ENCODE measurements around the gene THEM5.

The THEM5 gene

DNA sequence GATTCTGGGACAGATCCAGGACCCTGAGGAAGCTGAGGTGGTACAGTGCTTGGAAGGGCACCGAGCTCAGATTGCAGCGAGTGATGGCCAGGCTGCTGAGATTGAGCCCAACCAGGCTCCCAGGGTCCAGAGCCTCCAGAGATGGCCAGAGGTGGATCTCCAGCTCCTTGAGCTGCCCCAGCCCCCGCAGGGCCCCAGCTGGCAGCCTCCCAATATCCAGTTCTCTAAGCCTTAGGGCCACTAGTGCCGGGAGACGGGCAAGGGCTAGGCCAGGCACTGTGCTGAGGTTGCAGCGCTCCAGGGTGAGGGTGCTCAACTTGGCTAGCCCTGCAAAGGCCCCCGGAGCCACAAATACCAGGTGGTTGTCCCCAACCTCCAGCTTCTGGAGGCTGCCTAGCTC lies 51.7 kb downstream of the THEM5 start:
- ATAC-seq: no peak
- TF ChIP-seq, protein P1, sequence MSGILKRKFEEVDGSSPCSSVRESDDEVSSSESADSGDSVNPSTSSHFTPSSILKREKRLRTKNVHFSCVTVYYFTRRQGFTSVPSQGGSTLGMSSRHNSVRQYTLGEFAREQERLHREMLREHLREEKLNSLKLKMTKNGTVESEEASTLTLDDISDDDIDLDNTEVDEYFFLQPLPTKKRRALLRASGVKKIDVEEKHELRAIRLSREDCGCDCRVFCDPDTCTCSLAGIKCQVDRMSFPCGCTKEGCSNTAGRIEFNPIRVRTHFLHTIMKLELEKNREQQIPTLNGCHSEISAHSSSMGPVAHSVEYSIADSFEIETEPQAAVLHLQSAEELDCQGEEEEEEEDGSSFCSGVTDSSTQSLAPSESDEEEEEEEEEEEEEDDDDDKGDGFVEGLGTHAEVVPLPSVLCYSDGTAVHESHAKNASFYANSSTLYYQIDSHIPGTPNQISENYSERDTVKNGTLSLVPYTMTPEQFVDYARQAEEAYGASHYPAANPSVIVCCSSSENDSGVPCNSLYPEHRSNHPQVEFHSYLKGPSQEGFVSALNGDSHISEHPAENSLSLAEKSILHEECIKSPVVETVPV (CRISPR knock-in tag; IDR thresholded peaks at IDR 0.05): no peak
- no peak for TF ChIP-seq BACH2 (CRISPR knock-in tag; IDR thresholded peaks at IDR 0.05; ENCODE audit: borderline replicate concordance)
- no peak for TF ChIP-seq ZNF565 (CRISPR knock-in tag; conservative IDR thresholded peaks at IDR 0.05; ENCODE audit: low read depth)
- no peak for TF ChIP-seq OSR1 (CRISPR knock-in tag; IDR thresholded peaks at IDR 0.05)
- TF ChIP-seq, protein P2, sequence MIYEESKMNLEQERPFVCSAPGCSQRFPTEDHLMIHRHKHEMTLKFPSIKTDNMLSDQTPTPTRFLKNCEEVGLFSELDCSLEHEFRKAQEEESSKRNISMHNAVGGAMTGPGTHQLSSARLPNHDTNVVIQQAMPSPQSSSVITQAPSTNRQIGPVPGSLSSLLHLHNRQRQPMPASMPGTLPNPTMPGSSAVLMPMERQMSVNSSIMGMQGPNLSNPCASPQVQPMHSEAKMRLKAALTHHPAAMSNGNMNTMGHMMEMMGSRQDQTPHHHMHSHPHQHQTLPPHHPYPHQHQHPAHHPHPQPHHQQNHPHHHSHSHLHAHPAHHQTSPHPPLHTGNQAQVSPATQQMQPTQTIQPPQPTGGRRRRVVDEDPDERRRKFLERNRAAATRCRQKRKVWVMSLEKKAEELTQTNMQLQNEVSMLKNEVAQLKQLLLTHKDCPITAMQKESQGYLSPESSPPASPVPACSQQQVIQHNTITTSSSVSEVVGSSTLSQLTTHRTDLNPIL (CRISPR knock-in tag; IDR thresholded peaks at IDR 0.05; ENCODE audit: low read depth): no peak
- no peak for TF ChIP-seq TCF4 (CRISPR knock-in tag; IDR thresholded peaks at IDR 0.05; ENCODE audit: borderline replicate concordance)
- no peak for TF ChIP-seq GLIS3 (CRISPR knock-in tag; IDR thresholded peaks at IDR 0.05)
- TF ChIP-seq ZFP30 (CRISPR knock-in tag; IDR thresholded peaks at IDR 0.05): no peak
- TF ChIP-seq ZC3H10 (CRISPR knock-in tag; IDR thresholded peaks at IDR 0.05): no peak
- no peak for TF ChIP-seq SNAI2 (CRISPR knock-in tag; IDR thresholded peaks at IDR 0.05)
- no peak for TF ChIP-seq ESRRG (CRISPR knock-in tag; IDR thresholded peaks at IDR 0.05)
- no peak for TF ChIP-seq PPARA (CRISPR knock-in tag; IDR thresholded peaks at IDR 0.05; ENCODE audit: borderline replicate concordance)
- TF ChIP-seq, protein P3, sequence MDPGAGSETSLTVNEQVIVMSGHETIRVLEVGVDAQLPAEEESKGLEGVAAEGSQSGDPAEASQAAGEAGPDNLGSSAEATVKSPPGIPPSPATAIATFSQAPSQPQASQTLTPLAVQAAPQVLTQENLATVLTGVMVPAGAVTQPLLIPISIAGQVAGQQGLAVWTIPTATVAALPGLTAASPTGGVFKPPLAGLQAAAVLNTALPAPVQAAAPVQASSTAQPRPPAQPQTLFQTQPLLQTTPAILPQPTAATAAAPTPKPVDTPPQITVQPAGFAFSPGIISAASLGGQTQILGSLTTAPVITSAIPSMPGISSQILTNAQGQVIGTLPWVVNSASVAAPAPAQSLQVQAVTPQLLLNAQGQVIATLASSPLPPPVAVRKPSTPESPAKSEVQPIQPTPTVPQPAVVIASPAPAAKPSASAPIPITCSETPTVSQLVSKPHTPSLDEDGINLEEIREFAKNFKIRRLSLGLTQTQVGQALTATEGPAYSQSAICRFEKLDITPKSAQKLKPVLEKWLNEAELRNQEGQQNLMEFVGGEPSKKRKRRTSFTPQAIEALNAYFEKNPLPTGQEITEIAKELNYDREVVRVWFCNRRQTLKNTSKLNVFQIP (CRISPR knock-in tag; IDR thresholded peaks at IDR 0.05; ENCODE audit: borderline replicate concordance, low read depth): no peak
- TF ChIP-seq, protein P4, sequence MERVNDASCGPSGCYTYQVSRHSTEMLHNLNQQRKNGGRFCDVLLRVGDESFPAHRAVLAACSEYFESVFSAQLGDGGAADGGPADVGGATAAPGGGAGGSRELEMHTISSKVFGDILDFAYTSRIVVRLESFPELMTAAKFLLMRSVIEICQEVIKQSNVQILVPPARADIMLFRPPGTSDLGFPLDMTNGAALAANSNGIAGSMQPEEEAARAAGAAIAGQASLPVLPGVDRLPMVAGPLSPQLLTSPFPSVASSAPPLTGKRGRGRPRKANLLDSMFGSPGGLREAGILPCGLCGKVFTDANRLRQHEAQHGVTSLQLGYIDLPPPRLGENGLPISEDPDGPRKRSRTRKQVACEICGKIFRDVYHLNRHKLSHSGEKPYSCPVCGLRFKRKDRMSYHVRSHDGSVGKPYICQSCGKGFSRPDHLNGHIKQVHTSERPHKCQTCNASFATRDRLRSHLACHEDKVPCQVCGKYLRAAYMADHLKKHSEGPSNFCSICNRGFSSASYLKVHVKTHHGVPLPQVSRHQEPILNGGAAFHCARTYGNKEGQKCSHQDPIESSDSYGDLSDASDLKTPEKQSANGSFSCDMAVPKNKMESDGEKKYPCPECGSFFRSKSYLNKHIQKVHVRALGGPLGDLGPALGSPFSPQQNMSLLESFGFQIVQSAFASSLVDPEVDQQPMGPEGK (CRISPR knock-in tag; IDR thresholded peaks at IDR 0.05; ENCODE audit: borderline replicate concordance): no peak
- no peak for TF ChIP-seq ZFP3 (CRISPR knock-in tag; IDR thresholded peaks at IDR 0.05)

DNA sequence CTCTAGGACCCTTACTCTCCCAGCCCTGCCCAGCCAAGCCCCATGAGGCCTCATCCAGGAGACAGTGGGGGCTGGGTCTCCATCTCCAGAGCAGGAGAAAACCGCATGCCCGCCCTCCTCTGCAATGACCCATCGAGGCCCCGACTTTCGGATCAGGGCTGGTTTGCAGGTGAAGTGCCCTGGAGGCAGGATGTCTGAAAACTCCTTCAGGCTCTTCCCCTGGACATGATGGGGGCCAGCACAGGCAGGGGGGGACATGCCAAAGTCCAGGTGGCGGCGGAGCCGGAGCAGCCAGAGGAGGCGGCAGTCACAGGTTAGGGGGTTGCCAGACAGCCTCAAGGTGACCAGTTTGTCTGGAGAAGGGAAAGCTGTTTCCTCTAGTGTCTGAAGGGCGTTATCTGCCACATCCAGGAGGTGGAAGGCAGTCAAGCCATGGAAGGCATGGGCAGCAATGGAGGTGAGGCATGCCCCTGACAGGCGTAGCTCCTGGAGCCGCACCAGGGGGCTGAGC lies 52.1 kb downstream of the THEM5 start:
- no peak for TF ChIP-seq TCF4 (CRISPR knock-in tag; IDR thresholded peaks at IDR 0.05; ENCODE audit: borderline replicate concordance)
- no peak for ATAC-seq

DNA sequence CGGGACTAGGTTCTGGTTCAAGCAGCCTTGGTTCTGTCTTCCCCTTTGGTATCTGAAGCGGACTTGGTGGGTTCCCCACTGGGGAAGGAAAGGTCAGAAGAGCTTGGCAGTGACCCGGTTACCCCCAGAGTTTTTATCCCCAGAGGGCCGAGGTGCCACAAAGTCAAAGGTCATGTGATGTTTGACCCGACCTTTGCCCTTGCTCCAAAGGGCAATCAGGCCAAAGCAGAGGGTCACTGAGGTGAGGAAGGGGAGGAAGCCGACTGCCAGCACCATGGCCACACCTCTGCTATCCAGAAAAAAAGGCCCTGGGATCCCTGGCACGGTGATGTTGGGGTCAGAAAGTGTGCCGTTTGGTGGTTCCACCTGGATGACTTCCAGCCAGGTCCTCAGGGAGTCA lies 52.7 kb downstream of the THEM5 start:
- TF ChIP-seq ZFP3 (CRISPR knock-in tag; IDR thresholded peaks at IDR 0.05) (no peak), TOX (CRISPR knock-in tag; IDR thresholded peaks at IDR 0.05; ENCODE audit: borderline replicate concordance) (no peak), ZNF565 (CRISPR knock-in tag; conservative IDR thresholded peaks at IDR 0.05; ENCODE audit: low read depth) (no peak), SNAI2 (CRISPR knock-in tag; IDR thresholded peaks at IDR 0.05) (no peak), CSDC2 (CRISPR knock-in tag; IDR thresholded peaks at IDR 0.05) (no peak), RARB (CRISPR knock-in tag; IDR thresholded peaks at IDR 0.05) (no peak), TCF4 (CRISPR knock-in tag; IDR thresholded peaks at IDR 0.05; ENCODE audit: borderline replicate concordance) (no peak), GLIS3 (CRISPR knock-in tag; IDR thresholded peaks at IDR 0.05) (no peak), BACH2 (CRISPR knock-in tag; IDR thresholded peaks at IDR 0.05; ENCODE audit: borderline replicate concordance) (no peak), ZC3H10 (CRISPR knock-in tag; IDR thresholded peaks at IDR 0.05) (no peak), ZNF8 (CRISPR knock-in tag; IDR thresholded peaks at IDR 0.05) (no peak), ZFP30 (CRISPR knock-in tag; IDR thresholded peaks at IDR 0.05) (no peak), ZNF70 (CRISPR knock-in tag; IDR thresholded peaks at IDR 0.05) (no peak)
- TF ChIP-seq, protein P1 (CRISPR knock-in tag; IDR thresholded peaks at IDR 0.05): no peak
- TF ChIP-seq, protein P4 (CRISPR knock-in tag; IDR thresholded peaks at IDR 0.05; ENCODE audit: borderline replicate concordance): no peak
- TF ChIP-seq, protein P2 (CRISPR knock-in tag; IDR thresholded peaks at IDR 0.05; ENCODE audit: low read depth): no peak
- no peak for ATAC-seq
